Measurements from ENCODE around the gene NEDD4.

Gene NEDD4

GRCh38 chr15:55799291-55800212 is 193.9 kb downstream of the NEDD4 start:
- peaks cover 26% of the 10 kb centered on the region for H3K4me1 ChIP-seq
- TF ChIP-seq, protein P1, sequence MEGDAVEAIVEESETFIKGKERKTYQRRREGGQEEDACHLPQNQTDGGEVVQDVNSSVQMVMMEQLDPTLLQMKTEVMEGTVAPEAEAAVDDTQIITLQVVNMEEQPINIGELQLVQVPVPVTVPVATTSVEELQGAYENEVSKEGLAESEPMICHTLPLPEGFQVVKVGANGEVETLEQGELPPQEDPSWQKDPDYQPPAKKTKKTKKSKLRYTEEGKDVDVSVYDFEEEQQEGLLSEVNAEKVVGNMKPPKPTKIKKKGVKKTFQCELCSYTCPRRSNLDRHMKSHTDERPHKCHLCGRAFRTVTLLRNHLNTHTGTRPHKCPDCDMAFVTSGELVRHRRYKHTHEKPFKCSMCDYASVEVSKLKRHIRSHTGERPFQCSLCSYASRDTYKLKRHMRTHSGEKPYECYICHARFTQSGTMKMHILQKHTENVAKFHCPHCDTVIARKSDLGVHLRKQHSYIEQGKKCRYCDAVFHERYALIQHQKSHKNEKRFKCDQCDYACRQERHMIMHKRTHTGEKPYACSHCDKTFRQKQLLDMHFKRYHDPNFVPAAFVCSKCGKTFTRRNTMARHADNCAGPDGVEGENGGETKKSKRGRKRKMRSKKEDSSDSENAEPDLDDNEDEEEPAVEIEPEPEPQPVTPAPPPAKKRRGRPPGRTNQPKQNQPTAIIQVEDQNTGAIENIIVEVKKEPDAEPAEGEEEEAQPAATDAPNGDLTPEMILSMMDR (IDR thresholded peaks at IDR 0.05; ENCODE audit: low read depth, low read length): peak; percentile 93
- DNase-seq: peak; percentile 84
- no peaks in the 10 kb centered on the region; the same call in 1 of the 2 replicates for H3K9me3 ChIP-seq
- H3K27me3 ChIP-seq: no peaks in the 10 kb centered on the region
- no peaks in the 10 kb centered on the region for H3K36me3 ChIP-seq
- H3K4me3 ChIP-seq (ENCODE audit: low read depth, low read length): no peak overlapping the region

DNA sequence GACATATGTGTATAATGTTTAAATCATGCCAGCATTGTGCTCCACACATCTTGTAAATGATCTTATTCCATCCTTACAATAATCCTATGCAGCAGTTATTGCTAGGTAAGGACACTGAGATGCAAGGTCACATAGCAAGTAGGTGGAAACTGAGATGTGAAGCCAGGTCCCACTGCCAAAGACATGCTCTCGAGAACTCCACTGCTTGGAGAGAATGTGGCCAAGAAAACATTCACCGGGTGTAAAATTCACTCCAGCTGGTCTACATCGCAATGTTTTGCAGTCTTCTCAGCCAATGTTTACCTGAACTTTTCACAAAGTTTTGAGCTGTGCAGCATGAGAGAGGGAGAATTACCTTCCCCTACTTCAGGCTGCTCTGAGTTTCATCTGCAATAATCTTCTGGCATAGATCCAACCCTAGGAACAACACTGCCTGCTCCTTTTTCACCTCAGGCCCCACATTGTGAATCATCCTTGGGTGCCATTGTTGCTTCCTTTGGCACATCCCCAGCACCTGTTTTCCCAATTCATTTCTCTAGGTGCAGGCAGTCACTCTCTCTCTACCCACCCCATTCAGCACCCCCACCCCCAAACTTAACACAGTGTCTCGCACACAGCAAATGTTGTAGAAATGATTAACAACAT is 197.0 kb downstream of the NEDD4 start:
- DNase-seq: no peak
- Histone ChIP-seq H3K27me3 (no peaks in the 10 kb centered on the region), H3K9me3 (peaks cover 4% of the 10 kb centered on the region; the same call in 1 of the 2 replicates), H3K36me3 (no peaks in the 10 kb centered on the region), H3K4me3 (ENCODE audit: low read depth, low read length) (no peak overlapping the region), H3K4me1 (peaks cover 21% of the 10 kb centered on the region)
- TF ChIP-seq, protein P1 (IDR thresholded peaks at IDR 0.05; ENCODE audit: low read depth, low read length): no peak

- Histone ChIP-seq H3K36me3 (no peaks in the 10 kb centered on the region), H3K27me3 (no peaks in the 10 kb centered on the region), H3K9me3 (peaks cover 4% of the 10 kb centered on the region; the same call in 1 of the 2 replicates), H3K4me1 (peaks cover 18% of the 10 kb centered on the region), H3K4me3 (ENCODE audit: low read depth, low read length) (no peak overlapping the region)
- TF ChIP-seq, protein P1 (IDR thresholded peaks at IDR 0.05; ENCODE audit: low read depth, low read length): no peak
- no peak for DNase-seq
These were observed 198.4 kb downstream of the NEDD4 start for GRCh38 chr15:55795031-55795430.

DNA sequence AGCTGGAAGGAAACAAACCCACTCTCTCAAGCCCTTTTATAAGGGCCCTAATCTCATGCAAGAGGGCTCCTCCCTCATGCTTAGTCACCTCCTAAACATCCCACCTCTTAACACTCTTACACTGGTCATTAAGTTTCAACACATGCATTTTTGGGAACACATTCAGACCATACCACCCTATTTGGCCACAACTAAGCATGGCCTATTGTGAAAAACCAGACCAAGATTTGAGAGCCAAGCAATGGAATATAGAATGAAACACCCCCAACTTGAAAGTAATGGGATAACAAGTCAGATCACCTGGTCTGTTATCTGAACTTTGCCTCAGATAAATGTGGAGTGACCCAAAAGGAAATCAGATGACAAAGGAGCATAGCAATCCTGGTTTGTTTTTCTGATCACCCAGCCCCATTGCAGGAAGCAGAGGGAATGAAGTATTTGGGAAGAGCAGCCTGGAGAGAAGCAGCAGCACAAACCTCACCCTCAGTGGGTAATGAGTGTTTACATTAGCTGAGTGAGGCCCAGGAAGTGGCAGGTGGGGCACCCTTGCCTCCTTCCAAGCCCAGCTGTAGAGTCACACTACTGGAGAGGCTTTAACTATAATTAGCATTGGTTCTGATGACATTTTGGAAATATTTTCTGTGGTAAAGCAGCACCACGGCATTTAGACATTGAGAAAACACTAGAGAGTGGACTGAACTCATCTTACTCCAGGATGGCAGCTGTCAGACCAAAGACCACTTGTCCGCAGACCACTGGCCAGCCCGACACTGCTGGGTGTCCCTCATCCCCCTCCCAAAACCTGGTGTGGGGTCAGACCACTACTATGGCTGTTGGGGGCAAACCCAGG is 201.6 kb downstream of the NEDD4 start:
- Histone ChIP-seq H3K4me1 (no peaks in the 10 kb centered on the region), H3K9me3 (peaks cover 4% of the 10 kb centered on the region; the same call in 1 of the 2 replicates), H3K4me3 (ENCODE audit: low read depth, low read length) (no peak overlapping the region), H3K27me3 (no peaks in the 10 kb centered on the region), H3K36me3 (no peaks in the 10 kb centered on the region)
- DNase-seq: no peak
- TF ChIP-seq, protein P1 (IDR thresholded peaks at IDR 0.05; ENCODE audit: low read depth, low read length): no peak

GRCh38 chr15:55789066-55789660 is 204.2 kb downstream of the NEDD4 start:
- DNase-seq: peak; percentile 45
- H3K4me1 ChIP-seq: peaks cover 5% of the 10 kb centered on the region
- no peak overlapping the region for H3K4me3 ChIP-seq (ENCODE audit: low read depth, low read length)
- no peaks in the 10 kb centered on the region for H3K36me3 ChIP-seq
- TF ChIP-seq, protein P1 (IDR thresholded peaks at IDR 0.05; ENCODE audit: low read depth, low read length): peak; percentile 72
- H3K27me3 ChIP-seq: no peaks in the 10 kb centered on the region
- peaks cover 3% of the 10 kb centered on the region; the same call in 1 of the 2 replicates for H3K9me3 ChIP-seq
